ENCODE data around the gene CMTR2.

Gene CMTR2

GRCh38 chr16:71276589-71277334, 12.4 kb downstream of the CMTR2 start:
- DNase-seq, result no peak

GRCh38 chr16:71273384-71273783, 15.8 kb downstream of the CMTR2 start:
- no peak for DNase-seq

- no peak for DNase-seq
These were observed 24.9 kb downstream of the CMTR2 start for GRCh38 chr16:71264299-71264698.

GRCh38 chr16:71263582-71263981, 25.6 kb downstream of the CMTR2 start:
- DNase-seq, result no peak

GRCh38 chr16:71262391-71262790, 26.8 kb downstream of the CMTR2 start:
- no peak for DNase-seq

- DNase-seq, result no peak
These were observed 28.2 kb downstream of the CMTR2 start for GRCh38 chr16:71260995-71261394.

- DNase-seq, result no peak
These were observed 30.1 kb downstream of the CMTR2 start for GRCh38 chr16:71259086-71259485.

GRCh38 chr16:71258372-71258771, 30.8 kb downstream of the CMTR2 start:
- DNase-seq, result no peak

GRCh38 chr16:71257768-71258167, 31.4 kb downstream of the CMTR2 start:
- no peak for DNase-seq

- DNase-seq, result no peak
These were observed 33.5 kb downstream of the CMTR2 start for GRCh38 chr16:71255721-71256120.

- DNase-seq, result no peak
These were observed 34.2 kb downstream of the CMTR2 start for GRCh38 chr16:71254832-71255525.

- no peak for DNase-seq
These were observed 38.6 kb downstream of the CMTR2 start for GRCh38 chr16:71250461-71251235.

GRCh38 chr16:71249399-71249798, 39.8 kb downstream of the CMTR2 start:
- DNase-seq, result no peak

- DNase-seq, result no peak
These were observed 41.7 kb downstream of the CMTR2 start for GRCh38 chr16:71247478-71247877.

GRCh38 chr16:71246309-71246708, 42.9 kb downstream of the CMTR2 start:
- DNase-seq, result no peak

- no peak for DNase-seq
These were observed 44.7 kb downstream of the CMTR2 start for GRCh38 chr16:71244521-71244920.

- no peak for DNase-seq
These were observed 46.6 kb downstream of the CMTR2 start for GRCh38 chr16:71242601-71243000.

- DNase-seq, result no peak
These were observed 47.2 kb downstream of the CMTR2 start for GRCh38 chr16:71242036-71242435.

Data from NCI-H1436 (cell line).